SK-N-SH (cell line): Measurements from ENCODE around the gene NOTCH2NLA. TPM values are rescaled to one million over a fixed set of nuclear protein-coding genes. Genes with fewer than 3 reads are reported as not detected.
"Not testable (repeated sequence)": the region's sequence is repeated elsewhere in the genome, so short reads cannot be mapped to it uniquely, and the experiment has no call there.

Experiments
- CTCF ChIA-PET: fragments of 300-600, 350-600 bp; formaldehyde crosslinking; extraction: SDS; loops from one replicate; lab custom pipeline; 2021; lab: Yijun Ruan, JAX
- POLR2A ChIA-PET: fragments of 350-600 bp; sonication (Branson Sonifier 250); formaldehyde crosslinking; extraction: SDS; loops from one replicate; lab custom pipeline; 2020; ENCODE audit warnings: antibody characterized with exemption, inconsistent platforms; lab: Yijun Ruan, JAX
- DNase-seq: peaks from one replicate; pipeline ENCODE4 v3.0.0; 2012
- H2AFZ ChIP-seq: fragments of 200-600 bp; sonication (generic); 2 replicates; pipeline ENCODE4 v1.8.1; 2016; ENCODE audit warnings: antibody characterized with exemption, mild to moderate bottlenecking, low read depth
- H3F3A ChIP-seq: fragments of 200-600 bp; sonication (generic); replicated peaks from 2 replicates; pipeline ENCODE3; 2016; ENCODE audit warnings: antibody characterized with exemption, mild to moderate bottlenecking; ENCODE audit not compliant: insufficient read depth
- H3K27ac ChIP-seq, 2 experiments: fragments of 200-500 bp in 1 of 2; fragments of 200-600 bp in 1 of 2; sonication (Bioruptor generic) in 1 of 2; sonication (generic), shearing (Covaris generic) in 1 of 2; 2 replicates each; pipeline versions ENCODE4 v1.5.1 to v1.6.1; 2014 to 2016; ENCODE audit warnings: low read depth in 2 of 2, inconsistent platforms in 1 of 2, low read length in 1 of 2, mild to moderate bottlenecking in 1 of 2, mixed read lengths in 1 of 2
- H3K27me3 ChIP-seq: fragments of 200-600 bp; sonication (generic), shearing (Covaris generic); 2 replicates; pipeline ENCODE4 v1.6.1; 2016; ENCODE audit warnings: mixed run types; ENCODE audit not compliant: insufficient read depth
- H3K36me3 ChIP-seq, 2 experiments: fragments of 200-500 bp in 1 of 2; fragments of 200-600 bp in 1 of 2; sonication (Bioruptor generic) in 1 of 2; sonication (generic) in 1 of 2; replicated peaks in 1 of 2; 2 replicates each; pipeline versions ENCODE3 to v1.5.1; 2014 to 2016; ENCODE audit warnings: low read length in 1 of 2, mild to moderate bottlenecking in 1 of 2; ENCODE audit not compliant: insufficient read depth in 2 of 2, control insufficient read depth in 1 of 2
- H3K4me1 ChIP-seq, 2 experiments: fragments of 200-500 bp in 1 of 2; fragments of 200-600 bp in 1 of 2; sonication (Bioruptor generic) in 1 of 2; sonication (generic), shearing (Covaris generic) in 1 of 2; 2 replicates each; pipeline versions ENCODE4 v1.5.1 to v1.6.1; 2014 to 2016; ENCODE audit warnings: low read depth in 1 of 2, low read length in 1 of 2, mixed run types in 1 of 2; ENCODE audit not compliant: insufficient read depth in 2 of 2, control insufficient read depth in 1 of 2
- H3K4me2 ChIP-seq: fragments of 200-600 bp; sonication (generic), shearing (Covaris generic); 2 replicates; pipeline ENCODE4 v1.6.1; 2017; ENCODE audit warnings: mixed run types
- H3K4me3 ChIP-seq, 2 experiments: fragments of 200-500 bp in 1 of 2; fragments of 200-600 bp in 1 of 2; sonication (Bioruptor generic) in 1 of 2; sonication (generic), shearing (Covaris generic) in 1 of 2; 2 replicates each; pipeline versions ENCODE4 v1.5.1 to v1.8.1; 2014 to 2016; ENCODE audit warnings: low read depth in 2 of 2, inconsistent platforms in 1 of 2, low read length in 1 of 2, mild to moderate bottlenecking in 1 of 2, mixed read lengths in 1 of 2, moderate library complexity in 1 of 2
- H3K79me2 ChIP-seq: fragments of 200-600 bp; sonication (generic); 2 replicates; pipeline ENCODE4 v1.8.1; 2017; ENCODE audit warnings: mild to moderate bottlenecking; ENCODE audit not compliant: insufficient read depth
- H3K9ac ChIP-seq: fragments of 200-600 bp; sonication (generic); 2 replicates; pipeline ENCODE4 v1.6.1; 2017; ENCODE audit warnings: mixed run types
- H3K9me2 ChIP-seq: fragments of 200-600 bp; sonication (generic); 2 replicates; pipeline ENCODE4 v1.6.1; 2017; ENCODE audit warnings: mixed run types
- H3K9me3 ChIP-seq: fragments of 200-600 bp; sonication (generic); 2 replicates; pipeline ENCODE4 v1.6.1; 2017; ENCODE audit warnings: mixed run types, mild to moderate bottlenecking, moderate library complexity
- H4K20me1 ChIP-seq: fragments of 200-600 bp; sonication (generic); 2 replicates; pipeline ENCODE4 v1.6.1; 2017; ENCODE audit warnings: mild to moderate bottlenecking, mixed run types; ENCODE audit not compliant: insufficient read depth
- WGBS: methylation state at CpG from one replicate; pipeline ENCODE4 v1.1.6; 2017; ENCODE audit warnings: low lambda C conversion rate; 5-methylcytosine and 5-hydroxymethylcytosine counted together
- polyA plus RNA-seq, 3 experiments: library from polyadenylated mRNA; depleted of rRNA; stranded (reverse); fragments of >200 nt; gene quantifications; 2 replicates each; pipeline ENCODE4 v1.2.3, GENCODE V29; 2012

NOTCH2NLA gene
- polyA plus RNA-seq, 1 of the 3 experiments (the other 2 are of a cell fraction): 7.2 TPM

- H3K27me3 ChIP-seq, H3K4me2 ChIP-seq, H2AFZ ChIP-seq, POLR2A ChIA-PET, DNase-seq, H3K4me1 ChIP-seq, H3F3A ChIP-seq, H3K9me2 ChIP-seq, H3K9ac ChIP-seq, H3K9me3 ChIP-seq, H3K79me2 ChIP-seq, H3K27ac ChIP-seq, H4K20me1 ChIP-seq, CTCF ChIA-PET, H3K4me3 ChIP-seq, H3K36me3 ChIP-seq: not testable (repeated sequence)
- 27% methylated on average over 1 of the region's 4 CpGs for WGBS
Observed at GRCh38 chr1:146254569-146255197, 25.9 kb upstream of the NOTCH2NLA start.

DNA sequence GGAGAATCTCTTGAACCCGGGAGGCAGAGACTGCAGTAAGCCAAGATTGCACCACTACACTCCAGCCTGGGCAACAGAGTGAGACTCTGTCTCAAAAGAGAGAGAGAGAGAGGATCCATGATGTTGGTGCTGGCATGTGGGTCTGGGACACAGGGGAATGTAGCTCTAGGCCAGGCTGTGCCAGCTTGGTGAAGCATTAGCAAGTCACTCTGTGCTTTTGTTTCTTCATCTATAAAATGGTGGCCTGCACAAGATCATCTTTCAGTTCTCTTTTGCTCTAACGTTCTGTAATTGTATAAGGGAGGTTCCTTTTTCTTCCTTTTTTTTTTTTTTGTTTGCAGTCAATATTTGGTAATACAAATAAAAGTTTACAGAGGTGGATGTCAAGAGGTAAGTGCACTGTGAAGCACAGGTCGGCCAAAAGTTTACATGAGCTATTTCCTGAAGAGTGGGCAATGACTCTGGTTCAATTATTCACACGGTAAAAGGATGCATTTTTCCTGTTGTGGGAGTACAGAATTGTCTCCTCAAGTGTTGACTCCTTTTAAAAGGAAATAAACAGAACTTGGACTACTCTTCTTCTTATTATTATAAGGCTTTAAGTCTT lies 24.5 kb upstream of the NOTCH2NLA start:
- H3K36me3 ChIP-seq, POLR2A ChIA-PET, H3K27ac ChIP-seq, DNase-seq, H3K4me3 ChIP-seq, H3K9me3 ChIP-seq, H3K9me2 ChIP-seq, H3K9ac ChIP-seq, CTCF ChIA-PET, H3K27me3 ChIP-seq, H3K4me1 ChIP-seq, H3K79me2 ChIP-seq, H2AFZ ChIP-seq, H3F3A ChIP-seq, H3K4me2 ChIP-seq, H4K20me1 ChIP-seq: not testable (repeated sequence)
- WGBS: no CpG with 5 or more reads among the region's 4 CpGs

GRCh38 chr1:146251523-146251922 lies 22.7 kb upstream of the NOTCH2NLA start:
- H3K9me3 ChIP-seq, H3K27ac ChIP-seq, DNase-seq, H2AFZ ChIP-seq, H3K4me1 ChIP-seq, H3K4me2 ChIP-seq, POLR2A ChIA-PET, CTCF ChIA-PET, H4K20me1 ChIP-seq, H3F3A ChIP-seq, H3K9ac ChIP-seq, H3K79me2 ChIP-seq, H3K36me3 ChIP-seq, H3K4me3 ChIP-seq, H3K27me3 ChIP-seq, H3K9me2 ChIP-seq: not testable (repeated sequence)
- no CpG with 5 or more reads among the region's 1 CpG for WGBS

- H3K4me1 ChIP-seq, H3K27me3 ChIP-seq, H3K9me3 ChIP-seq, H3K79me2 ChIP-seq, H3K36me3 ChIP-seq, H3K9ac ChIP-seq, H3F3A ChIP-seq, POLR2A ChIA-PET, DNase-seq, CTCF ChIA-PET, H3K9me2 ChIP-seq, H3K4me2 ChIP-seq, H3K27ac ChIP-seq, H3K4me3 ChIP-seq, H4K20me1 ChIP-seq, H2AFZ ChIP-seq: not testable (repeated sequence)
- no CpG with 5 or more reads among the region's 4 CpGs for WGBS
Observed at GRCh38 chr1:146248643-146249042, 19.8 kb upstream of the NOTCH2NLA start.

DNA sequence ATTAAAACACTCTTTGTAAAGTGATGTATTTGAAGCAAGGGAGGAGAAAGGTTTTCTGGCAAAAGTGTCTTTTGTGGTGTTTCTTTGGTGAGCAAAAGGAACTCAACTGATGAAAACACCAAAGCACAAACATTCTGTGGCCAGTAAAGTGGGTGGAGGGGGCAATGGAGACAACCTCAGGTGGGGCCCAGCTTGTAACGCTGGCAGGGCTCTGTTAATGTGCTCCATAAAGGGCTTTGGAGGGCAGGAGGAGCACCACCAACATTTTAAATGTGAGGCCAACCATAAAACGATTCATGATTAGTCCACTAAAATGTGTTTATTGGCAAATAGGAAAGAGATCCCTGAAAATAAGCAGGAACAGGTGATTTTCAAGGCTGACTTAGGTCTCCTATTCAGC lies 7.8 kb upstream of the NOTCH2NLA start:
- H3F3A ChIP-seq, H3K79me2 ChIP-seq, H3K4me1 ChIP-seq, H4K20me1 ChIP-seq, H3K27ac ChIP-seq, H2AFZ ChIP-seq, H3K9me3 ChIP-seq, POLR2A ChIA-PET, H3K9me2 ChIP-seq, DNase-seq, H3K4me3 ChIP-seq, H3K4me2 ChIP-seq, H3K27me3 ChIP-seq, H3K9ac ChIP-seq, H3K36me3 ChIP-seq, CTCF ChIA-PET: not testable (repeated sequence)
- no CpG with 5 or more reads among the region's 2 CpGs for WGBS

DNA sequence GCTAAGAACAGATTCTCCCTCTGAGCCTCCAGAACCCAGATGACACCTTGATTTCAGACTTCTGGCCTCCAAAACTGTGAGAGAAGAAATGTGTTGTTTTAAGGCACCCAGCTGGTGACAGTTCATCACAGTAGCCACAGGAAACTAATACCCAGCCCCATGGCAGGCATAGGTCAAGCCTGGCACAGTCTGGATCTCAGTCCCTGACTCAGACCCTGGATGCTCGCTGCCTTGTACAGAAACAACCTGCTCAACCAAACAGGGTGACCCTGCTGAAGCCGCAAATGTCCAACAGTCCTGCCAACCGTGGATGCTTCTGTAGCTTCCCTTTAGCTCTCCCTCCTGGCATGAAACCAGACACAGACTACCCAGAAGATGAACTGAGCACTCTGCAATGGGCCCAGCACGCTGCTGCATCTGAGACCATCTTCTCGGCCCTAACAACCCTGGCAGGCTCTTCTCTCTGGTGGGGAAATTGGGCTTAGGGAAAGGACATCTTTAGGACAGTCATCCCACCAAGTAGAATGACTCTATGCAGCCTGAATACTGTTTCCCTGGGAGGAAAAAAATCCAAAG lies 7.3 kb upstream of the NOTCH2NLA start:
- H3K9ac ChIP-seq, CTCF ChIA-PET, H3K4me2 ChIP-seq, DNase-seq, H3K27me3 ChIP-seq, H3K9me3 ChIP-seq, H2AFZ ChIP-seq, H3K27ac ChIP-seq, H3K4me3 ChIP-seq, POLR2A ChIA-PET, H3K36me3 ChIP-seq, H3F3A ChIP-seq, H4K20me1 ChIP-seq, H3K79me2 ChIP-seq, H3K9me2 ChIP-seq, H3K4me1 ChIP-seq: not testable (repeated sequence)
- WGBS: no CpG with 5 or more reads among the region's 5 CpGs
